Stimulated activated naive CD8-positive, alpha-beta T cell treated with anti-CD3 and anti-CD28 coated beads, Interleukin-15, Interleukin-2, amounts not matched to agents 100 ng/mL and 50 ng/mL, for 24 hours (primary cell): ENCODE measurements around the gene AKR1C3.

ENCODE experiments used
- H3K27ac Mint-ChIP-seq: one replicate; pipeline ENCODE4 v1.8.0; 2021; ENCODE audit warnings: mild to moderate bottlenecking, mixed read lengths
- H3K27me3 Mint-ChIP-seq: one replicate; pipeline ENCODE4 v1.8.0; 2021; ENCODE audit warnings: mixed read lengths
- H3K36me3 Mint-ChIP-seq: one replicate; pipeline ENCODE4 v1.8.0; 2021; ENCODE audit warnings: low read depth, mixed read lengths
- H3K4me1 Mint-ChIP-seq: one replicate; pipeline ENCODE4 v1.8.0; 2021; ENCODE audit warnings: low read depth, mixed read lengths
- H3K4me3 Mint-ChIP-seq: one replicate; pipeline ENCODE4 v1.8.0; 2021; ENCODE audit warnings: mild to moderate bottlenecking, mixed read lengths
- H3K9me3 Mint-ChIP-seq: one replicate; pipeline ENCODE4 v1.8.0; 2021; ENCODE audit warnings: mixed read lengths

Gene AKR1C3

DNA sequence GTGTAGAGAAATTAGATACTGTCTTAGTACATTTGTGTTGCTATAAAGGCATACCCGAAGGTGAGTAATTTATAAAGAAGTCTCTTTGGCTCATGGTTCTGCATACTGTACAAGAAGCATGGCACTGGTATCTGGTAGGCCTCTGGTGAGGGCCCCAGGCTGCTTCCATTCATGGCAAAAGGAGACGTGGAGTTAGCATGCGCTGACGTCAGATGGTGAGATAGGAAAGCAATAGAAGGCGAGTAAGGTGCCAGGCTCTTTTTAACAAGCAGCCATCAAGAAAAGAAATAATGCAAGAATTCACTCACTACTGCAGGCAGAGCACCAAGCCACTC lies 52.7 kb downstream of the AKR1C3 start:
- Mint-ChIP-seq H3K27ac (no peak overlapping the region), H3K4me1 (no peaks in the 10 kb centered on the region), H3K9me3 (peaks cover 3% of the 10 kb centered on the region)

DNA sequence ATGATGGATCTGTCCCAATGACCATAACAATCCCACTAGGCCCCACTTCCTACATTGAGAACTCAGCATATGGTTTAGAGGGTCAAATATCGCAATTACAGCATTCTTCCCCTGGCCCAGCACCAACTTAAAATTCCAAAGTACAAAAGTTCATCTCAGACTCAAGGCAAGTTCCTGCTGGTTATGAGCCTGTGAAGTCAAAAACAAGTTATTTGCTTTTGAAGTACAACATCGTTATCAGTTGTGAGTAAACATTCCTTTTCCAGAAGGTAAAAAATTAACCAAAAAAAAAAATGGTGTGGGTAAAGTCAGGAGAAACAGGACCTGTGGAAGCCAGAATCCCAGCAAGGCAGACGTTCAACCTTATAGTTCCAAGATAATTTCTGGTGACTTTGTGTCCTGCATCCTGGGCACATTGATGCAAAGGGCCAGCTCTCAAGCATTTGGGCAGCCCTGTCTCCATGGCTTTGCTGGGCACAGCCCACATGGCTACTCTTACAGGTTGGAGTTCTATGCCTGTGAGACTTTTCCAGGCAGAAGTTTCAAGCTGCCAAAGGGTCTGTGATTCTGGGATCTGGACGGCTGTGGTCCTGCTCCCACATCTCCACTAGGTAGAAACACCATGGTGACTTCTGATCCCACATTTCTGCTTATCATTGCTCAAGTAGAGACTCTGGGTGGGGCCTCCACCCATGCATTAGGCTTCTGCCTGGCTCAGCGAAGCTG lies 53.2 kb downstream of the AKR1C3 start:
- Mint-ChIP-seq H3K9me3 (peaks cover 3% of the 10 kb centered on the region), H3K4me3 (no peak overlapping the region), H3K4me1 (no peaks in the 10 kb centered on the region), H3K27me3 (no peaks in the 10 kb centered on the region), H3K36me3 (no peaks in the 10 kb centered on the region), H3K27ac (no peak overlapping the region)

More for the DNA sequence above, 52.7 kb downstream of the AKR1C3 start:
- Mint-ChIP-seq H3K36me3 (no peaks in the 10 kb centered on the region), H3K27me3 (no peaks in the 10 kb centered on the region), H3K4me3 (no peak overlapping the region)

DNA sequence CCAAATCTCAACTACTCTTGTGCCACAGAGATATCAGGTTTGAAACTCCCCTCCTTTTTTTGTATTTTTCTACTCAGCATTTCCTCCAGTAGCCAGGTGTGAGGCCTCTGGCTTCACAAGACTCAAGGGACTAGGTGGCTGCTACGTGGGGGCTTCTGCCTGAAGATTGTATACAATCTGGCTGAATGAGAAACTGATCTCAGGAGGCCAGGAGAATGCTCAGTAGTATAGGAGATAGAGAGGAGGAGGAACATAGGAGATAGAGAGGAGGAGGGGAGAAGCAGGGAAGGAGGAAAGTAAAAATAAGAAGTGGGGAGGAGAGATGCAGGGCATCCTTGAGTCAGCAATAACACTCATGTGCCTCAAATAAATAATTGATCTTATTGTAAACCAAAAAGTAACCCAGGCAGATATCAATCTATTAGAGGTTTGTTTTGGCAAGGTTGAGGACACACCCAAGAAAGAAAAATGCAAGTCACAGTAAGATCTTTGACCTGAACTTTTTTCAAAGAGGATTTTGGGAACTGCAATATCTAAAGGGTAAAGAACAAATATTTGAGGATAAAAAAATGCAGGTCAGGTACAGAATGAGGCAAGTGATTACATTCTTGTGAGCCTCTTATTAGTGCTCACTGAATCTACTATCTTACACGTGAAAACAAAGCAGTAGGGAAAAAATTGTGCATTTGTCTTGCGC lies 53.9 kb downstream of the AKR1C3 start:
- no peaks in the 10 kb centered on the region for H3K36me3 Mint-ChIP-seq

DNA sequence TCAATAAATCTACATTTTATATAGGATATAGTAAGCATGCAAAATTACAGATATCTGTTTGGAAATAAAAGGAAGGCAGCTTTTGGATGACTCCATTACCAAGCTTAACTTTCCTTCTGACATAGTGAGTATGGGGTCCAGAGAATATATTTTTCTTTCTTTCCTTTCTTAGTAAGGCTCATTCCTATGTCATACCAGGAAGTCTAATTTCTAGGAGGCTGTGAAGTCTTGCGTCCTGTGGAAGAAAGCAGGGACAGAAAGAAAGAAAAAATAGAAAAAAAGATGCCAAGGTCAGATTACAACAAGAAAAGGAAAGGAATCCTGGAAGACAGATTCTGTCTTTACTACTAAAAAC lies 54.4 kb downstream of the AKR1C3 start:
- Mint-ChIP-seq H3K4me3 (no peak overlapping the region), H3K36me3 (no peaks in the 10 kb centered on the region), H3K4me1 (no peaks in the 10 kb centered on the region), H3K27me3 (no peaks in the 10 kb centered on the region), H3K9me3 (peaks cover 3% of the 10 kb centered on the region), H3K27ac (no peak overlapping the region)

More for the DNA sequence above, 53.9 kb downstream of the AKR1C3 start:
- Mint-ChIP-seq H3K9me3 (peaks cover 3% of the 10 kb centered on the region), H3K4me3 (no peak overlapping the region), H3K4me1 (no peaks in the 10 kb centered on the region), H3K27me3 (no peaks in the 10 kb centered on the region), H3K27ac (no peak overlapping the region)

DNA sequence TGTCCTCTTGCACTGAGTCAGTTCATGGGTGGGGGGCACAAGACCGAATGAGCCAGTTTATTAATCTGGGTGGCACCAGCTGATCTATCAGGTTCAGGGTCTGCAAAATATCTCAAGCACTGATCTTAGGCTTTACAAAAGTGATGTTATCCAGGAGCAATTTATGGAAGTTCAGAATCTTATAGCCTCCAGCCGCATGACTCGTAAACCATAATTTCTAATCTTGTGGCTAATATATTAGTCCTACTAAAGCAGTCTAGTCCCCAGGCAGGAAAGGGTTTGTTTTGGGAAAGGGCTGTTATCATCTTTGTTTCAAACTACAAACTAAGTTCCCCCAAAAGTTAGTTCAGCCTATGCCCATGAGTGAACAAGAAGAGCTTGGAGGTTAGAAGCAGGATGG lies 56.9 kb downstream of the AKR1C3 start:
- Mint-ChIP-seq H3K36me3 (no peaks in the 10 kb centered on the region), H3K4me1 (no peaks in the 10 kb centered on the region), H3K27me3 (no peaks in the 10 kb centered on the region), H3K27ac (no peak overlapping the region), H3K4me3 (no peak overlapping the region), H3K9me3 (peaks cover 3% of the 10 kb centered on the region)

DNA sequence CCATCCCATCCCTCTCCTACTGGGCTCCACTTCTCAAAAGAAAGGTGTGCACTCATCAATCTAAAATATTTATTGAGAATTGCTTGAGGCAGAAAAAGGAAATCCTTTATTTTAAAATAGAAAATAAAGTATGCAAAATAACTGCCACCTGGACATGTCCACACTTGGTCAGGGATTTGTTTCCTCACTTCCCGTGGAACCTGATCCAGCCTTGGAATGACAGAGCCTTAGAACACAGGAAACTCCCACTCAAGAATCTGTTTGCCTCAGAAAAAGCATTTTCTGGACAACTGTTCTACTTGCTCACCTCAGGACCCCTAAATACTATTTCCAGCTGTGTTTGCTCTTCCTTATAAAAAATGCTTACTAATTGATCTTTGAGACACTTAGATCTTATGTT lies 61.7 kb downstream of the AKR1C3 start:
- no peak overlapping the region for H3K4me3 Mint-ChIP-seq
- no peaks in the 10 kb centered on the region for H3K27me3 Mint-ChIP-seq
- H3K4me1 Mint-ChIP-seq: no peaks in the 10 kb centered on the region
- no peak overlapping the region for H3K27ac Mint-ChIP-seq
- peaks cover 3% of the 10 kb centered on the region for H3K9me3 Mint-ChIP-seq
- H3K36me3 Mint-ChIP-seq: no peaks in the 10 kb centered on the region
